CD14-positive monocyte (primary cell): ENCODE measurements around the gene ASTN2. TPM values are rescaled to one million over a fixed set of nuclear protein-coding genes. Genes with fewer than 3 reads are reported as not detected.

ENCODE experiments used
- DNase-seq, 3 donors: peaks; one replicate each; pipeline ENCODE4 v3.0.0-alpha.2; 2011 to 2022
- H2AFZ ChIP-seq: 2 replicates; pipeline ENCODE4 v1.6.0; 2012; ENCODE audit warnings: mild to moderate bottlenecking, low read depth, low read length, inconsistent platforms; ENCODE audit not compliant: insufficient read depth, poor library complexity, severe bottlenecking
- H3K27ac ChIP-seq, 2 donors: 1 replicate in 1 of 2; 2 replicates in 1 of 2; pipeline ENCODE4 v1.5.1; 2012 to 2013; ENCODE audit warnings: low read length in 2 of 2, control low read depth in 1 of 2, inconsistent platforms in 1 of 2, low read depth in 1 of 2, mild to moderate bottlenecking in 1 of 2
- H3K27me3 ChIP-seq, 2 donors: one replicate each; pipeline versions ENCODE4 v1.6.0 to v1.6.1; 2011 to 2013; ENCODE audit warnings: low read length in 2 of 2; ENCODE audit not compliant: control insufficient read depth in 2 of 2, insufficient read depth in 2 of 2
- H3K36me3 ChIP-seq, 2 donors: replicated peaks in 1 of 2; 1 replicate in 1 of 2; 2 replicates in 1 of 2; pipeline versions ENCODE4 v1.5.1 to v1.6.1; 2012 to 2013; ENCODE audit warnings: low read length in 2 of 2, control low read depth in 1 of 2, inconsistent platforms in 1 of 2, mild to moderate bottlenecking in 1 of 2; ENCODE audit not compliant: insufficient read depth in 2 of 2, control insufficient read depth in 1 of 2
- H3K4me1 ChIP-seq, 2 donors: 1 replicate in 1 of 2; 2 replicates in 1 of 2; pipeline versions ENCODE4 v1.5.1 to v1.6.1; 2012 to 2013; ENCODE audit warnings: low read length in 2 of 2, control low read depth in 1 of 2, inconsistent platforms in 1 of 2, mild to moderate bottlenecking in 1 of 2, moderate library complexity in 1 of 2; ENCODE audit not compliant: insufficient read depth in 2 of 2, control insufficient read depth in 1 of 2
- H3K4me2 ChIP-seq: replicated peaks from 2 replicates; pipeline ENCODE3; 2012; ENCODE audit warnings: low read length, moderate library complexity, mild to moderate bottlenecking; ENCODE audit not compliant: poor library complexity, severe bottlenecking; ENCODE audit errors: extremely low read depth
- H3K4me3 ChIP-seq, 3 experiments: fragments of 200-600 bp in 1 of 3; sonication (generic) in 1 of 3; replicated peaks in 1 of 3; 1 replicate in 2 of 3; 2 replicates in 1 of 3; pipeline ENCODE4 v1.5.1; 2011 to 2013; ENCODE audit warnings: low read length in 3 of 3, mild to moderate bottlenecking in 3 of 3, control low read depth in 2 of 3, low read depth in 2 of 3, inconsistent platforms in 1 of 3, moderate library complexity in 1 of 3
- H3K79me2 ChIP-seq: 2 replicates; pipeline ENCODE4 v1.6.0; 2012; ENCODE audit warnings: mild to moderate bottlenecking, control low read depth, inconsistent platforms, low read length, moderate library complexity; ENCODE audit not compliant: insufficient read depth
- H3K9ac ChIP-seq: 2 replicates; pipeline ENCODE4 v1.6.0; 2017; ENCODE audit warnings: low read length, mild to moderate bottlenecking; ENCODE audit not compliant: insufficient read depth, poor library complexity, severe bottlenecking
- H3K9me3 ChIP-seq, 2 donors: replicated peaks in 1 of 2; 1 replicate in 1 of 2; 2 replicates in 1 of 2; pipeline versions ENCODE4 v1.5.1 to v1.6.1; 2012 to 2013; ENCODE audit warnings: low read length in 2 of 2, control low read depth in 1 of 2; ENCODE audit not compliant: control insufficient read depth in 1 of 2, insufficient read depth in 1 of 2
- H4K20me1 ChIP-seq: 2 replicates; pipeline ENCODE4 v1.6.0; 2012; ENCODE audit warnings: mild to moderate bottlenecking, low read length, control low read depth, moderate library complexity; ENCODE audit not compliant: insufficient read depth
- H3K27ac Mint-ChIP-seq, 7 donors: one replicate each; pipeline ENCODE4 v1.8.0; 2020; ENCODE audit warnings: mild to moderate bottlenecking in 7 of 7, mixed read lengths in 7 of 7, moderate library complexity in 6 of 7, inconsistent platforms in 2 of 7
- H3K27me3 Mint-ChIP-seq, 3 donors: one replicate each; pipeline ENCODE4 v1.8.0; 2021 to 2022; ENCODE audit warnings: low read depth in 3 of 3, mild to moderate bottlenecking in 3 of 3, mixed read lengths in 3 of 3, moderate library complexity in 3 of 3, inconsistent platforms in 1 of 3
- H3K36me3 Mint-ChIP-seq, 2 donors: one replicate each; pipeline ENCODE4 v1.8.0; 2020; ENCODE audit warnings: mixed read lengths in 2 of 2, inconsistent platforms in 1 of 2, mild to moderate bottlenecking in 1 of 2
- H3K4me1 Mint-ChIP-seq: one replicate; pipeline ENCODE4 v1.8.0; 2020; ENCODE audit warnings: mild to moderate bottlenecking, mixed read lengths
- H3K4me3 Mint-ChIP-seq, 2 donors: one replicate each; pipeline ENCODE4 v1.8.0; 2020; ENCODE audit warnings: mild to moderate bottlenecking in 2 of 2, mixed read lengths in 2 of 2, moderate library complexity in 1 of 2
- H3K9me3 Mint-ChIP-seq, 7 donors: one replicate each; pipeline ENCODE4 v1.8.0; 2020 to 2022; ENCODE audit warnings: mixed read lengths in 7 of 7, mild to moderate bottlenecking in 6 of 7, moderate library complexity in 6 of 7, inconsistent platforms in 2 of 7
- CTCF ChIP-seq: fragments of 200-600 bp; IDR thresholded peaks from one replicate; pipeline ENCODE4 v1.8.0; 2022; ENCODE audit warnings: antibody characterized with exemption, mild to moderate bottlenecking
- WGBS: methylation state at CpG from one replicate; pipeline ENCODE4 v1.1.5; 2013; ENCODE audit warnings: missing lambda C conversion rate; ENCODE audit not compliant: insufficient coverage; 5-methylcytosine and 5-hydroxymethylcytosine counted together
- intact Hi-C, 2 donors: fragments of 100-400 bp; cut with micrococcal nuclease; formaldehyde crosslinking; loops; one replicate each; pipeline versions ENCODE4 v1.15.0 to v1.15.1; 2023
- polyA plus RNA-seq, 3 donors: library from polyadenylated mRNA; depleted of rRNA in 1 of 3; unstranded in 2 of 3; stranded (reverse) in 1 of 3; fragments of 300-500 nt in 2 of 3; fragments of >200 nt in 1 of 3; fragmentation: Illumina TruSeq in 2 of 3; gene quantifications; 1 replicate in 2 of 3; 2 replicates in 1 of 3; pipeline ENCODE4 v1.2.3, GENCODE V29; 2012 to 2021

ASTN2 gene
- polyA plus RNA-seq, 3 donors: not detected

DNA sequence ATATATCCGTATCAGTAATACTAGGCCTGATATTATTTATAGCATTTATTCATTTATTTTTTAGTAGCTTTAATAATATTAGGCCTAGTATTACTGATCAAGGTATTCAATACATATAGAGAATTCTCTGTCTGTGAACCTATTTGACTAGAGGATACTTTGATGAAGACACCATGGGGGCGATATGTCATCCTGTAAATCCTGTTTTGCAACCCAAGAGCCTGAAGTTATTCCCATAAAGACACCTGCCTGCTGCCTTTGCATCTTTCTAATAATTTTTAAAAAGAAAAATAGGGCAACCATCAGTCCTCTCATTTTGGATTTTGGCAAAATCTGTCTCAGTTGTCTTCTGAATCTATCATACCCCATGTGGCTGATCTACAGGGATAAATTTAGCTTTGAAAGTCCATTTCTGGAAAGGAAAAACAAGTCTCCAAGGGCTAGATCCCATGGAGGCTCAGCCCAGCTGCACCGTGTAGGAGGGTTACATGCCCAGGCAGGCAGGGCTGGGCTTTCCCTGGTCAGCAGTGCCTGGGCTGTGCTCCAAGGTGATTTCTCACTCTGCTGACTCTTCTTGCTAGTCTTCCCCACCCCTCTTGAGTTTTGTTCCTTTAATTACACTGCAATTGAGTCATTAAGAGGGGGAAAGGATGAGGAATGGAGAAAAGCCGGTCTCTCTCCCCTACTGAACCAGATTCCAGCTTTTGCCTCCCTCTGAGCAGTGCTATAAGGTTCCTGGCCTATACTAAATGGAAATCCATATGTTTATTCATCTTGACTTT is 558.8 kb downstream of the ASTN2 start:
- WGBS: no CpG with 5 or more reads among the region's 4 CpGs
- no peaks in the 10 kb centered on the region for H3K36me3 ChIP-seq
- no peak overlapping the region for H3K9ac ChIP-seq
- H4K20me1 ChIP-seq: no peaks in the 10 kb centered on the region
- Mint-ChIP-seq H3K27ac (no peak overlapping the region), H3K27me3 (peaks cover 3 to 7% (median 4%) of the 10 kb centered on the region in 3 donors), H3K36me3 (no peaks in the 10 kb centered on the region), H3K4me1 (no peaks in the 10 kb centered on the region), H3K4me3 (no peak overlapping the region), H3K9me3 (peaks cover 0 to 3% (median 0%) of the 10 kb centered on the region in 7 donors)
- H3K27me3 ChIP-seq: no peaks in the 10 kb centered on the region
- no peak overlapping the region for H3K27ac ChIP-seq
- H3K79me2 ChIP-seq: no peaks in the 10 kb centered on the region
- no peak overlapping the region for H2AFZ ChIP-seq
- intact Hi-C loops: no loop called here
- H3K4me3 ChIP-seq: no peak overlapping the region
- no peak overlapping the region for H3K4me2 ChIP-seq
- H3K9me3 ChIP-seq: no peaks in the 10 kb centered on the region
- no peaks in the 10 kb centered on the region for H3K4me1 ChIP-seq
- no peak for DNase-seq
- TF ChIP-seq CTCF: no peak

GRCh38 chr9:116849721-116850120 is 565.1 kb downstream of the ASTN2 start:
- Mint-ChIP-seq H3K4me3 (no peak overlapping the region), H3K9me3 (peaks cover 0 to 8% (median 0%) of the 10 kb centered on the region in 7 donors), H3K4me1 (no peaks in the 10 kb centered on the region), H3K36me3 (no peaks in the 10 kb centered on the region), H3K27me3 (peaks cover 2 to 4% (median 2%) of the 10 kb centered on the region in 3 donors), H3K27ac (no peak overlapping the region)
- 100% methylated on average over 1 of the region's 3 CpGs for WGBS
- no peak overlapping the region for H3K9ac ChIP-seq
- H3K36me3 ChIP-seq: no peaks in the 10 kb centered on the region
- no peaks in the 10 kb centered on the region for H4K20me1 ChIP-seq
- no peak overlapping the region for H3K4me3 ChIP-seq
- H3K9me3 ChIP-seq: no peaks in the 10 kb centered on the region
- intact Hi-C loops: no loop called here
- H3K27ac ChIP-seq: no peak overlapping the region
- H3K4me2 ChIP-seq: no peak overlapping the region
- H3K79me2 ChIP-seq: no peaks in the 10 kb centered on the region
- no peaks in the 10 kb centered on the region for H3K4me1 ChIP-seq
- no peak for DNase-seq
- no peak for TF ChIP-seq CTCF
- no peaks in the 10 kb centered on the region for H3K27me3 ChIP-seq
- no peak overlapping the region for H2AFZ ChIP-seq
